ENCODE results near the gene UQCRC2.

DNA sequence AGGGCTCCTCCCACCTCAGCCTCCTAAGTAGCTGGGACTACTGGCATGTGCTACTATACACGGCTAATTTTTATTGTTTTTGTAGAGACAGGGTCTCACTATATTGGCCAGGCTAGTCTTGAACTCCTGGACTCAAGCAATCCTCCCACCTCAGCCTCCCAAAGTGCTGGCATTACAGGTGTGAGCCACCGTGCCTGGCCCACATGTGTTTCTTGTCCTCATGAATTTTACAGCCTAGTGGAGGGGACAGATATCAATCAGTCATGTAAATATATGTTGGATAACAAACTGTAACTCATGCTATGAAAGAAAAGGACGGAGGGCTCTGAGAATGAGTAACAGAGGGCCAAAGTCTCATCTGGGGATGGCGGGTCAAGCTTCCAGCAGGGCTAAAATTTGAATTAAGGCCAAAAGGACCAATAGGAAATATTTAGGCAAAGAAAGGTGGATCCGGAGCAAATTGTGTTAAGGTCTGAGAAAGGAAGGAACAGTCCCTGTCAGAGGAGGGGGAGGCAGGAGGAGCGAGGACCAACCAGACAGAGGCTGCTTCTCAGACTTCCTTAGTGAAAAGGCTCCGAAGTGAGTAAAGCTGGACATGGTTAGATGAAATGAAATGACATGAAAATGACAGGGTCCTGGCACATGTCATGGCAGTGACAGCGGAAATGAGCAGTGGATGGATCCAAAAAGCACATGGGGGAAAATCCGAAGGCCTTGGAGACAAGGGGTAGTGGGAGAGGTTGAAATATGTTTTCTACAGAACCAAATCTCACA, 43.9 kb downstream of the UQCRC2 start:
- TF ChIP-seq, protein P1, sequence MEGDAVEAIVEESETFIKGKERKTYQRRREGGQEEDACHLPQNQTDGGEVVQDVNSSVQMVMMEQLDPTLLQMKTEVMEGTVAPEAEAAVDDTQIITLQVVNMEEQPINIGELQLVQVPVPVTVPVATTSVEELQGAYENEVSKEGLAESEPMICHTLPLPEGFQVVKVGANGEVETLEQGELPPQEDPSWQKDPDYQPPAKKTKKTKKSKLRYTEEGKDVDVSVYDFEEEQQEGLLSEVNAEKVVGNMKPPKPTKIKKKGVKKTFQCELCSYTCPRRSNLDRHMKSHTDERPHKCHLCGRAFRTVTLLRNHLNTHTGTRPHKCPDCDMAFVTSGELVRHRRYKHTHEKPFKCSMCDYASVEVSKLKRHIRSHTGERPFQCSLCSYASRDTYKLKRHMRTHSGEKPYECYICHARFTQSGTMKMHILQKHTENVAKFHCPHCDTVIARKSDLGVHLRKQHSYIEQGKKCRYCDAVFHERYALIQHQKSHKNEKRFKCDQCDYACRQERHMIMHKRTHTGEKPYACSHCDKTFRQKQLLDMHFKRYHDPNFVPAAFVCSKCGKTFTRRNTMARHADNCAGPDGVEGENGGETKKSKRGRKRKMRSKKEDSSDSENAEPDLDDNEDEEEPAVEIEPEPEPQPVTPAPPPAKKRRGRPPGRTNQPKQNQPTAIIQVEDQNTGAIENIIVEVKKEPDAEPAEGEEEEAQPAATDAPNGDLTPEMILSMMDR (IDR thresholded peaks at IDR 0.05) = no peak
- TF ChIP-seq POLR2A (IDR thresholded peaks at IDR 0.05) = no peak

Data from stomach (tissue), 4 donors.